NOMO-1 treated with dmso at 0.1 percent for 144 hours (cell line): ENCODE results near the gene PRR12.
A peak's percentile ranks its signal among the peaks of the same experiment; 100 is the strongest.

Source experiments
- DNase-seq: peaks from one replicate; lab custom pipeline; 2025; ENCODE audit not compliant: unreplicated experiment; lab: John Stamatoyannopoulos, UW

PRR12 gene

DNA sequence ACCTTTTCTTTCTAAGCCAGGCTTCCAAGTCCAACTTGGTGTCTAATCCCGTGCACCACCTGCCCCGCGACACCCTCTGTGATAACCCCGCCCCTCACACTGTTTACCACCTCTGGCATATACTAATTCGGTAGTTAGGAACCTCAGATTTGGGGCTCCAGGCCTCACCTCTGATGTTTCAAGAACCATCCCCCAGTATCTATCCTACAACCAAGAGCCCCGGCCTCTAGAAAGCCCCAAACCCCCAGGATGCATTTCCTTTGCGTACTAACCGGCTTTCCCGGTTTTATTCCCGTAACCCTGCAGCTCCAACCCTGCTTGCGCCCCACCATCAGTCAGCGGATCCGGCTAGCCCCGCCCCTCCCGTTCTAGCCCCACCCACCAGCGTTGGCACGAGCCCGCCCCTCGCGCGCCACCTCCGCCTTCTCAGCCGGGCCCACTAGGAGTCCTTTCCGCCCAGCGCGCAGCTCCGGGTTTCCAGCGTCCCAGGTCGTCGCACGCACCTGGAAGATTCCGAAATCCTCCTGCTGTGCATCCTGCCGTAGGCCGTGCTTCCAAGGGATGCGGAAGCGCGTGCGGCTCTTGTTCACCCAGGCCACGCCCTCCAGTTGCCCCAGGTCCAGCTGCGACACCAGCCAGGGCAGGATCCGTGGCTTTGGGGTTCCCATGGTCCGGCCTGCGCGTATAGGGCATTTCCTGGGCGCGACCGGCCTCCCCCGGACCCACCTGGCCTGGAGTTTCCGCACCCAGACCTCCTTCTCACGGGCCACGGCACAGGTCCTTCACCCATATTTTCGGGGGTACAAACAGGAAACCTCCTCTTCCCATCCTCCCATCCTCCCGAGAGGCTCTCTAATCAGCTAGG is 73.4 kb downstream of the PRR12 start:
- peak; percentile 29 for DNase-seq

DNA sequence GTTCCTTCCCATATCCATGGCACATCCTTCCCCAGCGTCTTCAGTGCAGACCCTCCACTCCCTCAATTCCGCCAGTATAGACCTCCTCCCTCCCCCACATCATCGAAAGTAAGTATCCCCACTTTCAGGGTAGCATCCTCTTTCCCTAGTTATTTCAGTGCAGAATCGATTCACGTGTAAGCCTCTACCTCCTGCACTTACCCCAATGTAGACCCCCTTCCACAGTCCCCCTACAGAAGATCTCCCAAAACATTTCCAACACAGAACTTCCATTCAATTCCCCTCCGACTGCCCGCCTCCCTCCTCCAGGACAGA is 74.0 kb downstream of the PRR12 start:
- DNase-seq = no peak

DNA sequence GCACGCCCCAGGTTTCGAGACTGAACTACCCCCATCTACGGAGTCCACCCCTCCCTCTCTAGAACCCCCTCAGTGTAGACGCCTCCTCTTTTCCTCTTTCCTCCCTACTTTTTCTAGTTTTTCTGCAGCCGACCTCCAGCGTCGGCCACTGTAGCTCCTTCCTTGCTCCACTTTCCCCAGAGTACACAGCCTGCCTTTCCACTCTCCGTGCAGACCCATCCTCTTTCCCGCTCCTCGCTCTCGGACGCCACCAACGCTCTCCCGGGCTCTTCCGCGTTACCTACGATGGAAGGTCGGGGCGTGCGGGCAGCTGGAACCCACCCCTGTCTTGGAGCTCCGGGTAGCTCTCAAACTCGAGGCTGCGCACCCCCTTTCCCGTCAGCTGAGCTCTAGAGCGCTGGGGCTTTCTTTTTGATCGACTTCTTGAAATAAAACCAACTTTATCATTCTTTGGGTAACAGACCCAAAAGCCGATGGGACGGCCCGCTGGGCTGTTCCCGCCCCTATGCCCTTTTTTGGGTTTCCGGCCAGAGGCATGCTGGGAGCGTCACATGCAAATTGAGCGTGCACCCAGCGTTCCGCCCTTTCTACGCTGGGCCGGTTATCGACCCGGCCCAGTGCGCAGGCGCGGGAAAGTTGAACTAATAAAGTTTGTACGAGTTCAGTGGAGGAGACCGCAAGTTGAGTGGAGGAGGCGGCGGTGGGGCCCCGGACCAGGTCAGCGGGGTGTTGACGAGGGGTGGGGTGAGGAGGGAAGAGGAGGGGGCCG is 74.6 kb downstream of the PRR12 start, which contains the start of the genes BCL2L12 and IRF3:
BCL2L12 (plus strand) TSS at position 583 of the 769 bp plus-strand sequence. CDS start 760 bp downstream, outside the sequence.
IRF3 (minus strand) TSS at position 507 of the 769 bp plus-strand sequence. CDS start 1,019 bp downstream, outside the sequence.
- DNase-seq = peak; percentile 96

DNA sequence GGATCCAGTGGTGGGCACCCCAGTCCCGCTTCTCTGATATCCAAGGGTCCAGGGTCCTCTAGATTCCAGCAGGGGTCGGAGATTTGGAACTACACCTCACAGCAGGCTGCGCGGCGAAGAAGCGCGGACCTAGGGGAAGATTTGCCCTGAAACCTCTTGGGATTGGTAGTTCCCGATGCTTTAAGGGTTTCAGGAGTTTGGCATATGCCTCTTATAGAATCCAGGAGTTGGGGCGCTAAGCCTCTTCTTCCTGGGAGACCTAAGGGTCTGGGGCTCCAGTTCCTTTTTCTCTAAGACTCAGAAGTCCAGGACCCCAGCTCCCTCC is 75.1 kb downstream of the PRR12 start:
- DNase-seq = no peak

DNA sequence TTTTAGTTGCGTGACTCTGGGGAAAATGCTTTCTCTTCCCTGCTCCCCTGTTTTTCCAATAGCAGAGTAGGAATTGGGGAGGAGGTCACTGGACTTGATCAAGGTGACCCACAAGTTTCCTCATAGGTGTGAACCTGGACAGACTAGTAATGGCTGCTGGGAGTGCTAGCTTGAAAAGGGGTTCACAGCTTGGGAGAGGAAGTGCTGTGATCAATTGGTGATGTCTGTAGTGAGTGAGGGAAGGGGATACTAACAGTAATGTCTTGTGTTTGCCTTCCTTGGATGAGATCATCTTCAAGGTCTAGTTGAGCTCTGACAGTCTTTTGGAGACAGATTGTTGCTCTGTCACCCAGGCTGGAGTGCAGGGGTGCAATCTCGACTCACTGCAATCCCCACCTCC is 76.5 kb downstream of the PRR12 start:
- no peak for DNase-seq

DNA sequence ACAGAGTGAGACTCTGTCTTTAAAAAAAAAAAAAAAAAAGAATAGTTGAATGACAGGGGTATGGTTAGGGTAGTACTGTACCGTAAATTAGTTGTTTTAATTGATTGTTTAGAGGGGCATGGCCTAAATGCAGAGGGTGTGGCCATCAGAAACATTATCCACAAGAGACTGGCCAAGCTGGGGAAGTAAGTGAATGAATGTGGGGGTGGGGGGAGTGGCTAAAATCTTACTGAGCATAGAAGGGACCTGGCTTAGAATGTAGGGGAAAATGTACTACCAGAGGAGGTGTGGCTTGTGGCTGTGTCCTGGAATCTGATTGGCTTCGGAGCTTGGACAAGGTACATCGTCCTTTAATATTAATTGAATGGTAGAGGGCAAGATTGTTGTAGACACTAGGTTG is 78.5 kb downstream of the PRR12 start:
- no peak for DNase-seq

DNA sequence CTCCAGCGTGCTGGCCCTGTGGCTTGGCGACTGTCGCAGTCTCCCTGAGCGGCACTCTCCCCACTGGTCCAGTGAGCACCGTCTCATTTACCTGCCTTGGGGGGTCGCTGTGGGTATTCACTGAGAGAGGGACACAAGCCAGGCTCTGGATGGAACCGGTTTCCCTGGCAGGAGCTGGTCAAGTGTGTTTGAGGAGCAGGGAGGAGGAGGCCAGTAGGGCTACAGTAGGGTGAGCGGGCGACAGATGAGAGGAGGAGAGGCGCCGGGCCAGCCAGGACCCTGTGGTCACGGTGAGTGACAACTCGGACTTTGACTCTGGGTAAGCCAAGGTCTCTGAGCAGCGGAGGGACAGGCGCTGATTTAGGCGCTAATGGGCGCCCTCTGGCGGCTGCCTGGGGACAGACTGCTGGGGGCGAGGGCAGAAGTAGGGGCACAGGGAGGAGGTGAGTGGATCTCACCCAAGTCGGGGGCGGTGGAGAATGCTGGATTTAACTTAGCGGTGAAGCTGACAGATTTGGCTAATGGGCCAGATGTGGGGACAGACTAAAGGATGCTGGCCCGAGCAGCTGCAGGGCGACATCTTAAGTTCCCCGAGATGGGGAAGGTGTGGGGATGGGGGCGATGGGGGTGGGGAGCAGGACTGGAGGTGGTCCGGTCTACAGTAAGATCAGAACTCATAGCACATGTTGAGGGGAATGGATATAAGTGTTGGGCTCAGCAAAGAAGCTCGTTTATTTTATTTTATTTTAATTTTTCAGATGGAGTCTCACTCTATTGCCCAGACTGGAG is 81.3 kb downstream of the PRR12 start:
- DNase-seq = peak; percentile 27
